Pons (tissue), 1 donor: ENCODE results near the gene LZTR1.

Experiments used
- DNase-seq: peaks from one replicate; pipeline ENCODE4 v3.0.0-alpha.2; 2016; ENCODE audit warnings: low spot score

Gene LZTR1

GRCh38 chr22:20980938-20981722 lies 967 bp upstream of the LZTR1 start:
- DNase-seq, result no peak

DNA sequence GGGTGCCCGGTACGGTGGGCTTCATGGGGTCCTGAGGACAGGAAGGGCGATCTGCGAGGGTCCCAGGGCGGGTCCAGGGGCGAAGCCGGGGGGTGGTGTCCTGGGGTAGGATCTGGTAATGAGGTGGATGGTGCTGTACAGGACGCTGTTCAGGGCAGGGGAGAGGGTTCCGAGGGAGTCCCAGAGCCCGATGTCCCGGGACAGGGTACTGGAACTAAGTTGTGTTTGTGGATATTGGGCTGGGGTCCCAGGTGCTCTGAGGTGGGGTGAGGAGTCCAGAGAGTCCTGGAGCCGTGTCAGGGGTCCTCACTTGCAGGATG lies 426 bp downstream of the LZTR1 start:
- no peak for DNase-seq

DNA sequence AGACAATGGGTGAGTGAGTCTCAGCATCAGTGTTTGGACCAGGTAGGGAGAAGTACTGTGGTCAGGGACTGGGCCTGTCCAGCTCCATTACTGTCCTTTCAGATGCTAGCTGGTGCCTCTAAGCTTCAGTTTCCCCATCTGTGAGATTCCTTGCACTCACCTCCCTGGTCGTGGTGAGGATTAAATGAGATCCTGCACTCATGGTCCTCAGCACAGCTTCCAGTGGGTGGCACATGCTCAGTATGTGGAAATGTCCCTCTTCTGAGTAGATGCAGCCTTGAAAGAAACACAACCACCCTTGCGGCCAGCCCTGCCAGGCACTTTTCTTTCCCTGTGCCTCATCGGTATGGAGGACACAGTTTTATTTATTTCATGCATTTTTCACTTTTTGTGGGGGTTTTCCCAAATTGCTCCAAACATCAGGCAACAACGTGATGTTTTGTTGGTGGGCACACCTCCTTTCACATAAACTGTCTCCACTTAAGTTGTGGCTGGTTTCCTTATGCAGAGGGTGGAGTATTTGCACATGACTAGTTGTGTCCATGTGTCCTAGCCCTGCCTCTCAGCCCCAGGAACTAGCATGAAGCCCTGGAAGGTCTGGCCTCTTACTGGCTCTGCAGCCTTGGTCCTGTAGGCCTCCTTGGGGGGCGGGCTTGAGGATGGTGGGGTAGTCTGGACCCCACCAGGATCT lies 1.1 kb downstream of the LZTR1 start:
- DNase-seq, result no peak

GRCh38 chr22:20985720-20986119 lies 3.6 kb downstream of the LZTR1 start:
- DNase-seq, result no peak

DNA sequence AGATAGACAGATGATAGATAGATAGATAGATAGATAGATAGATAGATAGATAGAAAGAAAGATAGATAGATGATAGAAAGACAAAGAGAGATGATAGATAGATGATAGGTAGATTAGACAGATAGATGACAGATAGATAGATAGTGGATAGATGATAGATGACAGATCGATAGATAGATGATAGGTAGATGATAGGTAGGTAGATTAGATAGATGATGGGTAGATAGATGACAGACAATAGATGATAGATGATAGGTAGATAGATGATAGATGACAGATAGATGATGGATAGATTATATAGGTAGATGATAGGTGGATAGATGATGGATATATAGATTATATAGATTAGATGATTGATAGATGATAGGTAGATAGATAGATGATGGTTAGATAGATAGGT lies 4.3 kb downstream of the LZTR1 start:
- no peak for DNase-seq

GRCh38 chr22:20987375-20987774 lies 5.3 kb downstream of the LZTR1 start:
- no peak for DNase-seq

- no peak for DNase-seq
These were observed 6.7 kb downstream of the LZTR1 start for GRCh38 chr22:20988573-20989322.

DNA sequence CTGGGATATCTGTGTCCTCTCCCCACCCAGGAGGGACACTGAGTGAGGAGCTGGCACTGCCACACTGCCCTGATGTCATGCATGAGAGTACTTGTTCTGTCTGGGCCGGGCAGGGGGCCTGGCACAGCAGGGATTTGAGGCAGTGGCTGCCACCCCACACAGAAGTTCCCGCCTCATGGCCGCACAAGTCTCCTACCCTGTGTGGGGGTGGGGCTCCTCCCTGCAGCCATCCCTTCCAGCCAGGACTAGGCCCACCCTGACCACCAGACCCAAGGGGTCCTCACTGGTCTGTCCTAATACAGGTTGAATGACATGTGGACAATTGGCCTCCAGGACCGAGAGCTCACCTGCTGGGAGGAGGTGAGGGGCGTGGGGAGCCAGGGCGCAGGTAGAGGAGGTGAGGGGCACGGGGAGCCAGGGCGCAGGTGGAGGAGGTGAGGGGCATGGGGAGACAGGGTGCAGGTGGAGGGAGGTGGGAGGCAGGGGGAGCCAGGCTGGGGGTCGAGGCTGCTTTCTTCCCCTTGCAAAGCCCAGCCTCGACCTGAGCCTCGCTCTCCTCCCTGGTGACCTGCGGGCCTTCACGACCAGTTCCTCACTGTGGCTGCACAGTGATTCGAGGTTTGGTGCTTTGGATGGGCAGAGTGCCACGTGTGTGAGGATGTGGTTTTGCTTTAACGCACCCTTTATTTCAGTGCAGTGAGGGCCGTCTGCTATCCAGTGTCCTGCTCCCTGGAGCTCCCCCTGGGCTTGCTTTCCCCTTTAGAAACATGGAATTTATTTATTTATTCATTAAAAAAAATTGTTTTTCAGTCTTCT lies 7.4 kb downstream of the LZTR1 start:
- no peak for DNase-seq

GRCh38 chr22:20990184-20991180 lies 8.4 kb downstream of the LZTR1 start:
- no peak for DNase-seq

DNA sequence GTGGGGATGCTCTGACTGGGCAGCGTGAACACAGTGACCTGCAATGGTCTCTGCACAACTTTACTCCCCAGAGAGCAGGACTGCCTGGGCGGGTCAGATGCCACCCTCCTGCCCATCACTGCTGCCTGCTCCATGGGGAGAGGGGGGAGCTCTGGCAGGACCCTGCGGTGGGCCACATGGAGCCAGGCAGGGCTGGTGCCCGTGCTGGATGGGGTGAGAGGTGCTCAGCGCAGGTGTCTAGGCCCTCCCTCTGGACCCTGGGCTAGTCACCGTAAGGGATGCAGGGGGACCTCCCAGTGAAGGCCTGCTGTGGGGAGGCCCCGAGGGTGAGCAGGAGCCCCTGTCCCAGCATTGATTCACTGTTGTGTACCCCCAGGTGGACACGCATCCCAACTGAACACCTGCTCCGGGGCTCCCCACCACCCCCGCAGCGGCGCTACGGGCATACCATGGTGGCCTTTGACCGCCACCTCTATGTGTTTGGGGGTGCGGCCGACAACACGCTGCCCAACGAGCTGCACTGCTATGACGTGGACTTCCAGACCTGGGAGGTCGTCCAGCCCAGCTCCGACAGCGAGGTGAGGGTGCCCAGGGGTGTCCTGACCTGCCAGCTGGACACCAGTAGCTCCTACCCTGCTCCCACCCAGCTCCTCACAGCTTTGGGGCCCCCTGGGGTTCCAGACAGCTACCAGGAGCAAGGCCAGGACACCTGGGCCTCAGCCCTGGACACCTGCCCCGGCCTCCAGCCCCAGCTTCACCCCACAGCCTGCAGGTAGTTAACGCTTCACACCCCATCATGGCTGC lies 9.4 kb downstream of the LZTR1 start:
- DNase-seq, result no peak

GRCh38 chr22:20992056-20992442 lies 10.0 kb downstream of the LZTR1 start:
- DNase-seq, result no peak

- DNase-seq, result no peak
These were observed 10.6 kb downstream of the LZTR1 start for GRCh38 chr22:20992456-20993303.

DNA sequence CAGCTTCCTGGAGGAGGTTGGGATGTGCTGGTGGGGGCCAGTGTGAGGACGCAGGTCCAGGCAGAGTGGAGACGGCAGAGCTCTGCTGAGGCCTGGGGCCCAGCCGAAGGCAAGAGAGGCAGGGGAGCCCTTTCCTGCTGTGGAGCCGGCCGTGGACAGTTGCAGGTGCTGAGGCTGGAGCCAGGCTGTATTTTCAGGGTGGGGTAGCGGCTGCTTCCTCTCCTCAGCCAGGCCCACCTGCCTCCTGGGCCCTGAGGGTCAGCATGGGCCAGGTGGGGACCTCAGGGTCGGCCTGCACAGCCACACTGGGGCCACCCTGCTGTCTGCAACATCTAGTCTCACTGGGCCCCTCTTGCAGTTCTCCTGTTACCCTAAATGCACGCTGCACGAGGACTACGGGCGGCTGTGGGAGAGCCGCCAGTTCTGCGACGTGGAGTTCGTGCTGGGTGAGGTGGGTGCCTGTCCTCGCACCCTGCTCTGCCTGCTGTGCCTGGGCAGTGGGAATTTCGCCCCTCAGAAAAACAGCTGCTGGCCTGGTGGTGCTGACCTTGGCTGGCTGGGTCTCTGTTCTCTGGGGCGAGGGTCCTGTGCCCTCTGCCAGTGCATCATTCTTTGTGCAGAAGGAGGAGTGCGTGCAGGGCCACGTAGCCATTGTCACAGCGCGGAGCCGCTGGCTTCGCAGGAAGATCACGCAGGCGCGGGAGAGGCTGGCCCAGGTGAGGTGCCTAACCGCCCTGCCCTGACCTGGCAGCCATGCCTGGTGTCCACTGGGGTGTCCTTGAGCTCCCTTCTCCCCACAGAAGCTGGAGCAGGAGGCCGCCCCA lies 11.4 kb downstream of the LZTR1 start:
- no peak for DNase-seq

- DNase-seq, result no peak
These were observed 12.2 kb downstream of the LZTR1 start for GRCh38 chr22:20994128-20994901.

DNA sequence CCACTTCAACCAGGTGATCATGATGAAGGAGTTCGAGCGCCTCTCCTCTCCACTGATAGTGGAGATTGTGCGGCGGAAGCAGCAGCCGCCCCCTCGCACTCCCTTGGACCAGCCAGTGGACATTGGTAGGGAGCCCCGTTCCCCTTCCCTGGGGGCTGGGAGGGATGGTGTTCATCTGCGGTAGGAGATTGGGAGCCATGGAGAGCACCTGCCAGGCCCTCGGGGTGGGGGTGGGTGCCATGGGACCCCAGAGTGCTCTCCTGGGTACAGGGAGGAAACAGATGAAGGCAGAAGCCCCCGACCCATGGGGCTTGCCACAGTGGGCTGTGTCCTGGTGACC lies 12.8 kb downstream of the LZTR1 start:
- no peak for DNase-seq

DNA sequence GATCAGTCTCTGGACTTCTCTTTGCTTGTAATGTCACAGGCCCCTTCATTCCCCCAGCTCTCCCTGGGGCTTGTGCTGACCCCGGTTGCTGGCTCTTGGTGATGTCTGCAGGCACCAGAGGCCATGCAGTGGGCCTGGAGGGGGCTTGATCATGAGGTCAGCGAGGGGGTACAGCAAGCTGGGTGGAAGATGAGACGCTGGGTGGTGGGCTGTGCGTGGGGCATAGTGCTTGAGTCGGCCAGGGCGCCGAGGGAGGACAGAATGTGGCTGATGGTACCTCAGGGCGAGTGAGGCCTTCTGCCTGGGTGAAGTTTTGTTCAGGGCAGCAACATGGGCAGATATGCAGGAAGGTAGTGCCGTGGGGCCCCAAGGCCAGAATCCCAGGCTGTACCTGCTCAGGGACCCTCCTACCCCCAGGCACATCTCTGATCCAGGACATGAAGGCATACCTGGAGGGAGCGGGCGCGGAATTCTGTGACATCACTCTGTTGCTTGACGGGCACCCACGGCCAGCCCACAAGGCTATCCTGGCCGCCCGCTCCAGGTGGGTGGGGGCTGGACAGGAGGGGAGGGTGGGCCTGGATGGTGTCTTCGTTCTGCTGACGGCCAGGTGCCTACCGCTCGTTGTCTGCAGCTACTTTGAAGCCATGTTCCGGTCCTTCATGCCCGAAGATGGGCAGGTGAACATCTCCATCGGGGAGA lies 13.4 kb downstream of the LZTR1 start:
- DNase-seq, result no peak

GRCh38 chr22:20996031-20996410 lies 13.9 kb downstream of the LZTR1 start:
- no peak for DNase-seq
